Measurements from ENCODE around the gene PDE6A.

The PDE6A gene

GRCh38 chr5:149846021-149846420 is 98.6 kb downstream of the PDE6A start:
- no peak overlapping the region for H3K9ac ChIP-seq (ENCODE audit: low read length in 5 of 5)
- peaks cover 8 to 88% (median 66%) of the 10 kb centered on the region in 5 donors for H3K36me3 ChIP-seq (ENCODE audit: control insufficient read depth in 5 of 5, insufficient read depth in 5 of 5, low read length in 5 of 5)
- no peak overlapping the region for H3K27ac ChIP-seq (ENCODE audit: low read depth, low read length)
- no peaks in the 10 kb centered on the region for H3K4me1 ChIP-seq (ENCODE audit: control insufficient read depth in 5 of 5, insufficient read depth in 5 of 5, low read length in 5 of 5)
- H3K4me3 ChIP-seq (ENCODE audit: low read depth in 1 of 5, low read length in 5 of 5): no peak overlapping the region
- no peaks in the 10 kb centered on the region for H3K9me3 ChIP-seq (ENCODE audit: control insufficient read depth in 5 of 5, low read length in 5 of 5)
- H3K27me3 ChIP-seq (ENCODE audit: control insufficient read depth in 5 of 5, insufficient read depth in 4 of 5, low read length in 5 of 5): no peaks in the 10 kb centered on the region

DNA sequence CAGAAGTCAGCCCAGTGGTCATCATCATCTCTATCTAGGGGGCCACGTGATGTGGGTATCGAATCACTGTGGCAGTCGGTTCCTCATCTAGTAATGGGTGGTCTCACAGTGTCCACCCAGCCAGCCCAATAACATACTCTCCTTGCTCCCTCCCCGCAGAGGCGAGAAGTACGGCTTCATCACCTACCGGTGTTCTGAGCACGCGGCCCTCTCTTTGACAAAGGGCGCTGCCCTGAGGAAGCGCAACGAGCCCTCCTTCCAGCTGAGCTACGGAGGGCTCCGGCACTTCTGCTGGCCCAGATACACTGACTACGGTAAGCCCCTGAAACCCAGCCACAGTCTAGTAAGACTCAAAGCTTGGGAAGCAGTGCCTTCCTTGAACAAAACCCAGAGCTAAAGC is 99.0 kb downstream of the PDE6A start:
- Histone ChIP-seq H3K9me3 (ENCODE audit: control insufficient read depth in 5 of 5, low read length in 5 of 5) (no peaks in the 10 kb centered on the region), H3K27ac (ENCODE audit: low read depth, low read length) (no peak overlapping the region), H3K27me3 (ENCODE audit: control insufficient read depth in 5 of 5, insufficient read depth in 4 of 5, low read length in 5 of 5) (no peaks in the 10 kb centered on the region), H3K4me3 (ENCODE audit: low read depth in 1 of 5, low read length in 5 of 5) (no peak overlapping the region), H3K4me1 (ENCODE audit: control insufficient read depth in 5 of 5, insufficient read depth in 5 of 5, low read length in 5 of 5) (no peaks in the 10 kb centered on the region), H3K9ac (ENCODE audit: low read length in 5 of 5) (no peak overlapping the region), H3K36me3 (ENCODE audit: control insufficient read depth in 5 of 5, insufficient read depth in 5 of 5, low read length in 5 of 5) (peaks cover 8 to 90% (median 66%) of the 10 kb centered on the region in 5 donors)

- no peaks in the 10 kb centered on the region for H3K27me3 ChIP-seq (ENCODE audit: control insufficient read depth in 5 of 5, insufficient read depth in 4 of 5, low read length in 5 of 5)
- H3K4me3 ChIP-seq (ENCODE audit: low read depth in 1 of 5, low read length in 5 of 5): no peak overlapping the region
- H3K4me1 ChIP-seq (ENCODE audit: control insufficient read depth in 5 of 5, insufficient read depth in 5 of 5, low read length in 5 of 5): peaks cover 0 to 12% (median 0%) of the 10 kb centered on the region in 5 donors
- H3K36me3 ChIP-seq (ENCODE audit: control insufficient read depth in 5 of 5, insufficient read depth in 5 of 5, low read length in 5 of 5): peaks cover 3 to 77% (median 45%) of the 10 kb centered on the region in 5 donors
- no peaks in the 10 kb centered on the region for H3K9me3 ChIP-seq (ENCODE audit: control insufficient read depth in 5 of 5, low read length in 5 of 5)
- H3K27ac ChIP-seq (ENCODE audit: low read depth, low read length): no peak overlapping the region
- H3K9ac ChIP-seq (ENCODE audit: low read length in 5 of 5): no peak overlapping the region
Observed at GRCh38 chr5:149841851-149842793, 102.5 kb downstream of the PDE6A start.

- peaks cover 0 to 12% (median 0%) of the 10 kb centered on the region in 5 donors for H3K4me1 ChIP-seq (ENCODE audit: control insufficient read depth in 5 of 5, insufficient read depth in 5 of 5, low read length in 5 of 5)
- H3K27me3 ChIP-seq (ENCODE audit: control insufficient read depth in 5 of 5, insufficient read depth in 4 of 5, low read length in 5 of 5): no peaks in the 10 kb centered on the region
- no peak overlapping the region for H3K27ac ChIP-seq (ENCODE audit: low read depth, low read length)
- H3K9ac ChIP-seq (ENCODE audit: low read length in 5 of 5): no peak overlapping the region
- H3K4me3 ChIP-seq (ENCODE audit: low read depth in 1 of 5, low read length in 5 of 5): no peak overlapping the region
- peaks cover 3 to 72% (median 47%) of the 10 kb centered on the region in 5 donors for H3K36me3 ChIP-seq (ENCODE audit: control insufficient read depth in 5 of 5, insufficient read depth in 5 of 5, low read length in 5 of 5)
- H3K9me3 ChIP-seq (ENCODE audit: control insufficient read depth in 5 of 5, low read length in 5 of 5): no peaks in the 10 kb centered on the region
Observed at GRCh38 chr5:149840226-149840825, 104.3 kb downstream of the PDE6A start.

DNA sequence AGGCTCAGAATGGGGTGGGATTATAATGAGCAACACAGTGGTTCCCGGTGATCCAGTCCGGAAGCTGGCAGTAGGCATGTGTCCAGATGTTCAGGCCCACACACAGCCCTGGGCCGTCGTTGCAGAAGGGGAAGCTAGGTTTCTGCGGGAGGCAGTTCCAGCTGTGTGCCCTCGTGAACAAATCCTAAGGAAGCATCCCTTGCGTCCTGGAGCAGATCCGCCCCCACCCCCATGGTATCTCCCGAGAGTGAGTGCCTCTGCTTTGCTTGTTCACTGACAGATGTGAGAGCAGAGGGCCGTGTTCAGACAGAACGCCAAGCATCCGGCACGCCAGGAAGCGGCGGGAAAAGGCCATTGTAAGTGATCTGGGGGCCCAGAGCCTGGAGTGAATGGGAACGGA is 104.8 kb downstream of the PDE6A start:
- Histone ChIP-seq H3K27ac (ENCODE audit: low read depth, low read length) (no peak overlapping the region), H3K9me3 (ENCODE audit: control insufficient read depth in 5 of 5, low read length in 5 of 5) (no peaks in the 10 kb centered on the region), H3K27me3 (ENCODE audit: control insufficient read depth in 5 of 5, insufficient read depth in 4 of 5, low read length in 5 of 5) (no peaks in the 10 kb centered on the region), H3K36me3 (ENCODE audit: control insufficient read depth in 5 of 5, insufficient read depth in 5 of 5, low read length in 5 of 5) (peaks cover 3 to 70% (median 44%) of the 10 kb centered on the region in 5 donors), H3K4me3 (ENCODE audit: low read depth in 1 of 5, low read length in 5 of 5) (peak overlapping the region in 1 of 5 donors; percentile 10), H3K4me1 (ENCODE audit: control insufficient read depth in 5 of 5, insufficient read depth in 5 of 5, low read length in 5 of 5) (peaks cover 0 to 12% (median 0%) of the 10 kb centered on the region in 5 donors), H3K9ac (ENCODE audit: low read length in 5 of 5) (no peak overlapping the region)

DNA sequence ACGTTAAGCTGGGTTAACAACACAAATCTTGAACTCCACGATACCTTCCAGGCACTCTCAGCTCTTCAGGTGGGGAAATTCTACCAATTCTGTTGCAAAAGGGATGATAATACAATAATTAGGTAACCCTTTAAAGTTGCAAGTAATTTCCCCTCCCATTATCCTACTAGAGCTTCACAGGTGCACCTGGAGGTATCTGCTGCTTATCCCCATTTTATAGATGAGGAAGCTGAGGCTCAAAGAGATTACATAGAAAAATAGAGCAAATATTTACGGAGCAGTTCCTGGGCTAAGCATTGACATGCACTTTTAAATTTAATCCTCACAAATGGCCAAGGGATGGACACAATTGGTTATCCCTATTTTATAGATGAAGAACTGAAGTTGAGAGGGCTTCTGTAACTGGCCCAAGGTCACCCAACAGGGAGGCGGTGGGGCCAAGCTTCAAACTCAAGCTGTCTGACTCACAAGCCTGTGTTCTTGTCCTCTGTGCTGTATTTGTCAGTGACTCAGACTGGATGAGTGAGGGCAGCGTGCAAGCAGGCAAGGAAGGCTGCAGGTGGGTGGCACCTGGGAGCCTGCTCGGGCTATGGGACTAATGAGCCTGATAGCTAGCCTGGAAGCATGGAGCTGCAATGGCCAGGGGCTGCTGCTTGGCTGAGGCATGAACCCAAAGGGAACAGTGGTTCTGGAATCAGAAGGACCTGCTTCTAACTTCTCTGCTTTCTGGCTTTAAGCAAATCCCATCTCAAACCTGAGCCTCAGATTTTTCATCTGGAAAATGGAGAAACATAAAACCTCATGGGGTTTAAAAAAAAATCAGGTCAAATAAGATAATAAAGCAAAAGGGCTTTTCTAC is 105.5 kb downstream of the PDE6A start:
- Histone ChIP-seq H3K9me3 (ENCODE audit: control insufficient read depth in 5 of 5, low read length in 5 of 5) (no peaks in the 10 kb centered on the region), H3K27ac (ENCODE audit: low read depth, low read length) (no peak overlapping the region), H3K4me1 (ENCODE audit: control insufficient read depth in 5 of 5, insufficient read depth in 5 of 5, low read length in 5 of 5) (peaks cover 0 to 12% (median 0%) of the 10 kb centered on the region in 5 donors), H3K27me3 (ENCODE audit: control insufficient read depth in 5 of 5, insufficient read depth in 4 of 5, low read length in 5 of 5) (no peaks in the 10 kb centered on the region), H3K9ac (ENCODE audit: low read length in 5 of 5) (no peak overlapping the region), H3K36me3 (ENCODE audit: control insufficient read depth in 5 of 5, insufficient read depth in 5 of 5, low read length in 5 of 5) (peaks cover 4 to 67% (median 40%) of the 10 kb centered on the region in 5 donors), H3K4me3 (ENCODE audit: low read depth in 1 of 5, low read length in 5 of 5) (no peak overlapping the region)

DNA sequence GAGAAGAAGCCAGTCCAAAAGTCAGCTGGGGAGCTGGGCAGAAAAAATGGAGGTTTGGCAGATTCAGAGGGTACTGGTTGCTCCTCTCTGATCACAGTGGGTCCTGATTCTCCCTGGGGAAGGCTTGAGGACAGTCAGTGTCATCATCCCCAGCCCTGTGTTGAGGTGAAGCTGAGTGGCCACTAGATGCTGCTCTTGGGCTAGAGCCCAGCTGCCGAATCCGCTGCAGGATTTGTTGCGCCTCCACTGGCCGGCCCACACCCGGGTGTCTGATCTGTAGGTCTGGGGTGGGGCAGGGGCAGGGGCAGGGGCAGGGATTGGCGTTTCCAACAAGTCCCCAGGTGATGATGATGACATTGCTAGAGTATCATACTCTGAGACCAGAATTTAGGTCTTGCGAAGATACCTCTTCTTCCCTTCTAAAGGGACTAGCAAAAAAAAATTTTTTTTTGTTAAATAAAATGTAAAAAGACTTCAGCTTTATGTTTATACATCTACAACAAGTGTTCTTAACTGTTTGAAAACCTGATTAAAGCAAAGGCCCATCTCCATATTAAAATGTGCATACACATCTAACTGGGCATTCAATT is 106.8 kb downstream of the PDE6A start:
- H3K4me3 ChIP-seq (ENCODE audit: low read depth in 1 of 5, low read length in 5 of 5): no peak overlapping the region
- H3K36me3 ChIP-seq (ENCODE audit: control insufficient read depth in 5 of 5, insufficient read depth in 5 of 5, low read length in 5 of 5): peaks cover 4 to 72% (median 48%) of the 10 kb centered on the region in 5 donors
- no peak overlapping the region for H3K27ac ChIP-seq (ENCODE audit: low read depth, low read length)
- H3K27me3 ChIP-seq (ENCODE audit: control insufficient read depth in 5 of 5, insufficient read depth in 4 of 5, low read length in 5 of 5): no peaks in the 10 kb centered on the region
- H3K4me1 ChIP-seq (ENCODE audit: control insufficient read depth in 5 of 5, insufficient read depth in 5 of 5, low read length in 5 of 5): peaks cover 0 to 12% (median 0%) of the 10 kb centered on the region in 5 donors
- no peak overlapping the region for H3K9ac ChIP-seq (ENCODE audit: low read length in 5 of 5)
- H3K9me3 ChIP-seq (ENCODE audit: control insufficient read depth in 5 of 5, low read length in 5 of 5): no peaks in the 10 kb centered on the region

DNA sequence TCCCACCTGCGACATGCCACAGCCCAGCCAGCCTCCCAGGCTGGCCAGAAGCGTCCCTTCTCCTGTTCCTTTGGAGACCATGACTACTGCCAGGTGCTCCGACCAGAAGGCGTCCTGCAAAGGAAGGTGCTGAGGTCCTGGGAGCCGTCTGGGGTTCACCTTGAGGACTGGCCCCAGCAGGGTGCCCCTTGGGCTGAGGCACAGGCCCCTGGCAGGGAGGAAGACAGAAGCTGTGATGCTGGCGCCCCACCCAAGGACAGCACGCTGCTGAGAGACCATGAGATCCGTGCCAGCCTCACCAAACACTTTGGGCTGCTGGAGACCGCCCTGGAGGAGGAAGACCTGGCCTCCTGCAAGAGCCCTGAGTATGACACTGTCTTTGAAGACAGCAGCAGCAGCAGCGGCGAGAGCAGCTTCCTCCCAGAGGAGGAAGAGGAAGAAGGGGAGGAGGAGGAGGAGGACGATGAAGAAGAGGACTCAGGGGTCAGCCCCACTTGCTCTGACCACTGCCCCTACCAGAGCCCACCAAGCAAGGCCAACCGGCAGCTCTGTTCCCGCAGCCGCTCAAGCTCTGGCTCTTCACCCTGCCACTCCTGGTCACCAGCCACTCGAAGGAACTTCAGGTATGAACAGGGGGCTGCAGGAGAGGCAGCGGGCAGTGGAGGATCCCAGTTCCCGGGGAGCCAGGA is 108.0 kb downstream of the PDE6A start:
- peaks cover 4 to 69% (median 44%) of the 10 kb centered on the region in 5 donors for H3K36me3 ChIP-seq (ENCODE audit: control insufficient read depth in 5 of 5, insufficient read depth in 5 of 5, low read length in 5 of 5)
- H3K4me1 ChIP-seq (ENCODE audit: control insufficient read depth in 5 of 5, insufficient read depth in 5 of 5, low read length in 5 of 5): peaks cover 0 to 12% (median 0%) of the 10 kb centered on the region in 5 donors
- H3K27me3 ChIP-seq (ENCODE audit: control insufficient read depth in 5 of 5, insufficient read depth in 4 of 5, low read length in 5 of 5): no peaks in the 10 kb centered on the region
- no peak overlapping the region for H3K27ac ChIP-seq (ENCODE audit: low read depth, low read length)
- H3K9me3 ChIP-seq (ENCODE audit: control insufficient read depth in 5 of 5, low read length in 5 of 5): no peaks in the 10 kb centered on the region
- no peak overlapping the region for H3K4me3 ChIP-seq (ENCODE audit: low read depth in 1 of 5, low read length in 5 of 5)
- H3K9ac ChIP-seq (ENCODE audit: low read length in 5 of 5): peak overlapping the region in 1 of 5 donors; percentile 2

DNA sequence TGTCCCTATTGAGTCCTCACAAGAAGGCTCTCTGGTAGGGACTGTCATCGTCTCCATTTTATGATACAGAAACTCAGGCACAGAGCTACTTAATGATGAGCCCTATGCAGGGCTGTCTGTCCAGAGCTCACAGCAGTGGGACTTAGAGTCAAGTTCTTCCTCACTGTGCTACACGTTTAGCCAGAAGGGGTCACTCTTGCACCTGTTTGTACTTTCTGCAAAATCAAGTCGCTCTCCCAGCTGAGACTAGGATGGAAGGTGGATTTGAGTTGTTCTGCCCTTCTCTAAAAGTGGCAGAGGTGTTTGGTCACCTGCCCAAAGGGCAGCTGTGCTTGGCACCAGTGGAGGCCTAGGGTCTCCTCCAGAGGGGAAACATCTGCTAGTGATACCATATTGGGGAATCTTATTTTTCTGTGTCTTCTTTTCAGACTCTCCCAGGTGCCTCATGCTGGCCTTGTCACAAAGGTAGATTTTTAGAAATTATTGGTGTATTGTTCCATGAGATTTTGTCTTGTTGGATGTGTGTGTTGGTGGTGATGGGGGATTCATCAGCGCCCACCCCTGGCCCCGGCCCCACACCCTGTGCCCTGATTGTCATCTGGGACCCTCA is 110.2 kb downstream of the PDE6A start:
- Histone ChIP-seq H3K9me3 (ENCODE audit: control insufficient read depth in 5 of 5, low read length in 5 of 5) (no peaks in the 10 kb centered on the region), H3K27ac (ENCODE audit: low read depth, low read length) (no peak overlapping the region), H3K27me3 (ENCODE audit: control insufficient read depth in 5 of 5, insufficient read depth in 4 of 5, low read length in 5 of 5) (no peaks in the 10 kb centered on the region), H3K9ac (ENCODE audit: low read length in 5 of 5) (no peak overlapping the region), H3K4me3 (ENCODE audit: low read depth in 1 of 5, low read length in 5 of 5) (no peak overlapping the region), H3K36me3 (ENCODE audit: control insufficient read depth in 5 of 5, insufficient read depth in 5 of 5, low read length in 5 of 5) (peaks cover 4 to 60% (median 51%) of the 10 kb centered on the region in 5 donors), H3K4me1 (ENCODE audit: control insufficient read depth in 5 of 5, insufficient read depth in 5 of 5, low read length in 5 of 5) (peaks cover 0 to 3% (median 0%) of the 10 kb centered on the region in 5 donors)
